HG02840 (cell line): Measurements from ENCODE around the gene CYP26B1.

Source experiments
- ATAC-seq: cut with Tn5 transposase; IDR thresholded peaks from one replicate; pipeline ENCODE4 v1.9.1; 2021; ENCODE audit warnings: mild to moderate bottlenecking, moderate library complexity, moderate number of reproducible peaks; ENCODE audit not compliant: unreplicated experiment, low FRiP score

Gene CYP26B1

GRCh38 chr2:72131916-72132841, 15.5 kb downstream of the CYP26B1 start:
- ATAC-seq = no peak

DNA sequence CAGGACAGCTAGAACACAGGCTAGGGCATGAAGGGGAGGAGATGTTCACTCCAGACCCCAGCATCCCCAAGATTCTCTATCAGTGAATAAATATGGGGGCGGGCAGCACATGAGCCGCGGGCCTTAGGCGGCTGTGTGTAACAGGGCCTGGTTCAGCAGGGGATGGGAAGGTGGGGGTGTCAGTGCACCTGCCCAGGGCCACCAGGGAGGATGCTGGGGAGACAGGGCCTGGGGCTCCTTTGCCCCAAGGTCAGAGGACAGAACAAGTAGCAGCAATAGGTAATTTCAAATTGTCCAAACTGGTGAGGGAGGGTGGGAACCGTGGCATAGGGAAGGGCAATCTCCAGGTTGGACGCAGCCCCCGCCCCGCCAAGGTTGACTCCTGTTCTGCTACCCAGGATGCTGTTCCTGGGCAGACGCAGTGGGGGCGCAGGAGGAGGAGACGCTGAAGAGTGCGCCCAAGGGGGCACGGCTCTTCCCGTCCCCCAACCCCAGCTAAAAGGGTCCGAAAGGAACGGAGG, 16.2 kb downstream of the CYP26B1 start:
- no peak for ATAC-seq

DNA sequence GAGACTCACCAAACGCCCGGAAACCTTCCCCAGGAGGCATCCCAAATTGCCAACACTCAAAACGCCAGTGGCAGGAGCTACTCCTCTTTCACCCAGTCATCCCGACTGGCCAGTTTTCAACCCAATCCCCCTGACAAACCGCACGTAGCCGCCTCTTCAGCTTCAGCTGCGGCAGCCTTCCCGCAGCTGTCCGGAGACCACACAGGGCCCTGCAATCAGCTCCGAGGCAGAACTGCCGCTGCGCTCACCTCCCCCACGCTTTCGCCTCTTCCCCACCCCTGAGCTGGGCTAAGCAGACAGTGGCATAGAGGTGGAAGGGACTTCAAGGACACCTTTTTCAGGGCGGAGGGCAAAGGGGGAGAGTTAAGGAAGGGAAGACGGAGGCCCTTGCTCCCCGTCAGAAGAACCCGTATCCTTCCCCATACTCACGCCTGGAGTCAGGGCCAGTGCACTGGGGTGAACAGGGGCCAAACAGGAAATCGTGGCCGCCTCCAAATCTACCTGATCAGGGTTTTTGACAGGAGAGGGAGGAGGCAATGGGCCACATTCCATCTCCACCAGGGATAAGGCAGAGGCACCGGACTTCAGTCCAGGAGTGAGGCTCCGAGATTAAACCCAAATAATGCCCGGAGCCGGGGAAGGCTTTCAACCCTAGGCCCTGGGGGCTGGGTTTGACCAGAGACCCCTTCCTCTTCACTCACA, 16.9 kb downstream of the CYP26B1 start:
- no peak for ATAC-seq

- no peak for ATAC-seq
Measured at GRCh38 chr2:72129681-72130340, 17.9 kb downstream of the CYP26B1 start.

GRCh38 chr2:72128843-72129227, 18.8 kb downstream of the CYP26B1 start:
- ATAC-seq = no peak

- ATAC-seq = no peak
Measured at GRCh38 chr2:72128059-72128842, 19.4 kb downstream of the CYP26B1 start.

GRCh38 chr2:72127401-72128058, 20.1 kb downstream of the CYP26B1 start:
- ATAC-seq = no peak

DNA sequence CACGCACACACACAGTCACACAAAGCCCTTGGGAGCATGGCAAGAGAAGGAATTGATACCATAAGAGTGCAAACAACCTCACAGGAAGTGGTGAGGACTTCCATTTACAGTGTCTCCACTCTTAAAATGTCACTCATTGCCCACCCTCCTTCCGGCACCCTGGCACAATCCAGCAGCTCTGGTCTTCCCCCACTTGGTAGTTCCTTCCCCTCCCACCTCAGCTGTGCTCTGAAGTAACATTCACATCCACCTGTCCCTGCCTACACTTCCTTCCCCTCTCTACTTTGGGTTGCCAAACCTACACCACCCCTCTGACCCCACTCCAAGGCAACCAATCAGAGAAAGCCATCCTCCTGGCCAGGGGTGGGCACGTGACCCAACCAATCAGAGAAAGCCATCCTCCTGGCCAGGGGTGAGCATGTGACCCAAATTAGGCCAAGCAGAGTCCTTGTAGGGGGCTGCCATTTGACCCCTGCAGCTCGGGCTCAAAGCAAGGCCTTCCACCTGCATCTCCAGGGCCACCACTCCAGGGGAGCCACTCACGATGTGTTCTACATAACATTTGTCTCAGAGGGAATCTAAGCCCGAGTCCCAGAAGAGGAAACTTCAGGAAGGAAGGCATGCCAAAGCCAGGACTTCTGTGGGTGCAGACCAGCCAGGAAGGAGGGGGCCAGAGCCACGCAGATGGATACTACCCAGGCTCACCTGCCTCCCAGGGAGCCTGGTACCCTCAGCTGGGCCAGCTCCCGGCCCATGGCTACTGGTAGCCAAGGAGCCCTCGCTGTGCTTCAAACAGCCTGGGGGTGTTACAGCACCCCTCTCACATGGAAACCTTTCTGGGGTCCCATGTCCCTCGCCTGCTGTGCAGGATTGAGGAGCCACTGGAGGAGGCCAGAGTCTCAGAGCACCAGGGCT, 21.2 kb downstream of the CYP26B1 start:
- ATAC-seq = no peak

DNA sequence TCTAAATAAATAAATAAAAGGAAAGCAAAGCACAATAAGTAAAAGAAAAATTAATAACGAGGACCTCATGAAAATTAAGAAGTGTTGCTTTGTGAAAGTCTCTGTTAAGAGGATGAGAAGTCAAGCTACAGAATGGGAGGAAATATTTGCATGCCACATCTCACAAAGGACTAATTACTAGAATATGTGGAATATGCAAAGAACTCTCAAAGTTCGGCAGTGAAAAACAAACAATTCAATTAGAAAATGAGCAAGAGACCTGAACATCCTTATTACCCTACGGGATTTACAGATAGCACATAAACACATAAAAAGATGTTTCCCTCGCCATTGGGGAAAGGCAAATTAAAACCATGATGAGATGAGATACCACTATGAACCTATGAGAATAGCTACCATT, 23.3 kb downstream of the CYP26B1 start:
- ATAC-seq = no peak

GRCh38 chr2:72121153-72121552, 26.5 kb downstream of the CYP26B1 start:
- ATAC-seq = no peak

DNA sequence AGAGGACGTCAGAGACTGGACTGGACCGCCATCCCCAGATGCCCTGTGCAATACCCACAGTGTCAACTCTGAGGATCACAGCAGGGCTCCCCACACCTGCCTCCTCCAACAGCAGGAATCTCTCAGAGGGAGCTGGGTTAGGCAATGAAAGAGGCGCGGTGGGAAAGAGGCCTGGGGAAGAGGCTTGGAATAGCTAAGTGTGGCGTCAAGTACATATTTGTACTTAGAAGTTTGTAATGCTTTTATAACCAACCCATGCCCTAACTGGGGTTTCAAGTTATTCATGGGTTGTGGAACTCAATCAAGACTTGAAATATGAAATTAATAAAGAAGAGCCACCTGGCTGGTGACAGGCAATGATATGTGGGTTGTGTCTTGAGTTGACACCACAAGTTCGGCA, 28.7 kb downstream of the CYP26B1 start:
- ATAC-seq = no peak

DNA sequence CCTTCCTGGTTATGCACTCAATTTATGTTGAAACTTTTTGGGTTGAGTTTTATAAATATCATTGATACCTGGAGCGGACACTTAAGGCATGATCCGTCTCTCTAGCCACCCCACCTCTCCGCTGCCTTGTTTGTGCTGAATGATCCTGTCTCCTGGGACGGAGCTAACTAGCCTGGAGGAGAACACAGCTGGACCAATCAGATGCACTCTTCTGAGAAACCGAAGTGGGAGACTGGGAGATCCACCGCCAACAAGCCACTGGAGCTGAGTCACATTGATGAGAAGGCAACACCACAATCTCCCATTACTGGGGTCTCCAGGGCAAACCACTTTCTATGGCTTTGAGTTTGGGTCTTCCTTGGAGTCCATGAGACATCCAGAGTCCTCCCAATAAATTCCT, 29.3 kb downstream of the CYP26B1 start:
- ATAC-seq = no peak

DNA sequence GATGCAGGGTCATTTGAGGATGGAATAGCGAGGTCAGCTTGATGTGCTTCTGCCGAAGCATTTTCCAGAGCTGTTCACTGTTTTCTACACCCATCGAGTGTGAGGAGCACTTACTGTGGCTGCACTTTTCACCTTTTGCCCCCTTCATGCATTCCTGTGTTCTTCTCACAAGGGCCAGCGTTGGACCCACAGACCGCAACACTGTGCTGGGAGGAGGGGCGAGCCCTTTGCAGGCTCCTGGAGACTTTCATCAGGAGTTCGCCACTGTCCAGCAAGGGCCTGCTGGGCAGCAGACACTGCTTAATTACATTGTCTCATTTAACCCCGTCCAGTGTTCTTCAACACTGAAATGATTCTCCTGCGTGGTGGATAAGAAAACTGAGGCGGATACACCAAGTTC, 29.9 kb downstream of the CYP26B1 start:
- no peak for ATAC-seq

- ATAC-seq = no peak
Measured at GRCh38 chr2:72117029-72117428, 30.6 kb downstream of the CYP26B1 start.

DNA sequence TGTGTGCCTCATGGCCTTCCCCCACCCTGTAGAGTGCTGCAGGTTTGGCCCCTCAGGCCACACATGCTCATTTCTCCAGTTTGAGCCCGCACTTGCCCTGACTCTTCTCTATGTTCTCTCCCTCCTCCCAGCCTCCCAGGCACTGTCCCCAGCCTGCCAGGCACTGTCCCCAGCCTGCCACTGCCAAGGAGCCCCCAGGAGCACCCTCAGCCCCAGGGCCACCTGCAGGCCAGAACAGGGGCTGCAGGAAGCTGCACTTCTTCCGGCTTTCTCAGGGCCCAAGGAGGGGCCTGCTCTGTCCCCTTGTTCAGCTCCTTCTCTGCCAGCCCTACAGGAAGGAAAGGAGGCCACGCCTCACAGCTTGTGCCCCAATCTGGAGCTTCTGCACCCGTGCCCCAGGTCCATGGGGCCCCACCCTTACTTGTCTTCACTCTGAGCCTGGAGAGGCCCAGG, 31.6 kb downstream of the CYP26B1 start:
- no peak for ATAC-seq

DNA sequence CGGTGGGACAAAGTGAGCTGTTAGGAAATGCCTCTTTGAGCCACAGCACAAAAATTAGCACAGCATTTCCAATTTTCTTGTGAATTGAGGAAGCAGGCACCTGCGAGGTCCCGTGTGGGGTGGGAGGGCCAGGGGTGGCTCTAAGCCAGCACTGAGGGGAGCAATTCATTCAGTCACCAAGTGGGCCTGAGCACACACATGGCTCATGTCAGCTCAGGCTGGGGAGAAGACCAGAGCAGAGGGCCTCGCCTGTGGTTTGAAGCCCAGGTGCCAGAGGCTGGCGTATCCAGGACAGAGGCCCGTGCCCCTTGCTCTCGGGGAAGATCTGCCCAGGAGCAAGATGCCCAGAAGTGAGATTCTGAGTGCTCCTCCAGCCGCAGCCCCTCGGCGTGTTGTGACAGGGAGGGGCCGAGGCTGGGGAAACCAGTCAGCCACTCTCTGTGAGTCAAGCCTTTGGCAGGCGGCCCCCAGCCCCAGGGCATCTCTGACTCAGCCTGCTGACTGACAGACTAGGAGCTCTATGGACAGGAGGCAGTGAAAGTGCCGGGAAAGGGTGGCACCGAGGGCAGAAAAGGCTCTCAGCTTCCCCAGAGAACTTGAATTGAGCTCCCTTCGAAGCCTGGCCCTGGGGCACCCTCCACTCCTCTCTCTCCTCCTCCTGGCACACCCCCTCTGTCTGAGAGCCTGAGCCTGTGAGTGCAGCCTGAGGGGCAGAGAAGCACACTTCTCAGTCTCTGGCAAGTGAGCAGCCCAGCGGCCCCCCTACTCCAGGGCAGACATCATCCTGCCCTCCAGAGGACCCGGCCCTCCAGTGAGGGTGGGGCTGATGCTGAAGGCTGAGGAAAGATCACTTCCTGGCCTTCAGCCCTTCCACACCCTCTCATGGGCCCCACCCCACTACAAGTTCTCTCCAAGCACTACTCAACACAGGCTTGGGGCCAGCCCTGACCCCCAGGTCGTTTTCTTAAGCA, 32.3 kb downstream of the CYP26B1 start:
- no peak for ATAC-seq

GRCh38 chr2:72114693-72115051, 33.0 kb downstream of the CYP26B1 start:
- no peak for ATAC-seq
